Activated CD4-positive, alpha-beta T cell treated with anti-CD3 and anti-CD28 coated beads, Interleukin-10, Interleukin-2, amounts not matched to agents 100 ng/mL and 50 ng/mL, durations not matched to agents 16 hours and 8 hours (primary cell): ENCODE measurements around the gene KIF6.

Experiments
- DNase-seq: peaks from one replicate; pipeline ENCODE4 v3.0.0-alpha.2; 2020

Gene KIF6

DNA sequence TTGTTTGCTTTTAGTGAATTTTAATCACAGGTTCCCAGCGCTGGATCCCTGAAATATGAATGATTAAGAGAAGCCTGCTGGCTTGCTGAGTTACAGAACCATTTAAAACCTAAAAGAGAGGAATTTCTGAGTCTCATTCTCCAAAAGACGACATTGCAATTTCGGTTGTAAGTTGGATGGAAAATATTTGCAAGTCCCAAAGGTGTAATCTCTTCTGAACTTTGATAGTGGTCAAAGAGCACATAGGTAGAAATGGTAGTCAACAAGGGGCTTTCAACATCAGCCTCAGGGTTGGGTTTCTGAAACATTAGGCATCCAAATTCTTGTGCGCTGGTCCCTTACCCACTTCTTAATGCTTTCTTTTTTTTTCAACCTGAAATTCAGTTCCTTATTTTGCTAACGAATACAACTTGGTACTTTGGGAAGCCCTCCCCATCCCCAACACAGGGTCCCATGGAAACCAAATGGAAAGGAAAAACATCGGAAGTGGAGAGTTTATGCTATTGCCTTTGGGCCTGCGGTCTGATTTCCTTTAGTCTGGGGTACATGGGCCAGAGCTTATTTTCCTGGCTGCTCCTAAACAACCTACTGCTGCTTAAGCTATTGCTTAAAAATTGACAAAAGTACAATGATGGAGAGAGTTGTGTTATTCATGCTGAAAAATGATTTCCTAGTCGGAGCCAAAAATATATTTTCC lies 285.7 kb downstream of the KIF6 start:
- DNase-seq, result no peak

DNA sequence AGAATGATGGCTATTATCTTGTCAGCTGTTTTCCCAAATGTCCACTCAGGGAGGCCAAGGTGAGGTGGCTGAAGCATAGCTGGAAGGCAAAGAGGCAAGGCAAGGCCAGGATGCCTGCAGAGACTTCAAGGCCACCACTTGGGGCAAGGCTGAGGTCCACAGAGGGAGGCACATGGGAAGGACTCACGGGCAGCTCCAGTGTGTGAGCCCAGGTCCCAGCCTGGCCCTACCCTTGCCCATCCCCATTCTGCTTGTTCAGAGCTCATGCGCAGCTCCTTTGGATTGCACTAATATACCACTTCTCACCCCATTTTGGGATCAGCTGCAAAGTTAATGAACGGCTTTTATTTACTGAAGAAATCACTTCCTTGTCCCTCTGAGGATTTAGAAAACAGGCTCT lies 291.6 kb downstream of the KIF6 start:
- no peak for DNase-seq

GRCh38 chr6:39432330-39433025 lies 292.7 kb downstream of the KIF6 start:
- DNase-seq, result no peak

DNA sequence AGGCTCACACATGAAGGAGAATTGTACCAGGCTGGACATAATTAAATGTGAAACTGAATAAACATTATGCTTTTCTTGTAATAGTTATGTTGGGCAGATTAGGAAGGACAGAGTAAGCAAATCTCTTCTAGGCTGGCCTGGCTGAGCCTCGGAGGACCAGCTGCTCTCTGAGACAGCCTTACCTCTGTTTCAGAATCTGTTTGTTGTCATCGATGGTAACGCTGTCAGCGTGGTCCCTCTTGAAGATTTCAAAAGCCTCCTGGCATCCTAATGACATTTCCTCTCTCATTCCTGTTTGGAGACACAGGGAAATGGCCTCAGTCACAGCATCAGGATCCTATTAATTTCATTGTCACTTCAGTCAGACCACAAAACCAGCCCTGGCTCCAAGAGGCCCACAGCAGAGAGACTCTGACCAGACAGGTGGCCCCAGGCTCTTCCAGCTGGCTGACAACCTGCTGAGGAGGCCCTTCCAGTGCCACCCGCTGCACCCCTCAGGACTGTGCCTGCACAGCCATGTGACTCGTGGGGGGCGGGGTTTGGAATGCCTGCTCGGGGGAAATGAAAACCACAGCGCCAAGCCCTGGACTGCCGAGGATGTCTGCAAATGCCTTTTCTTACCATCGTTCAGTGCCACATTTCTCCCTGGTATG lies 294.2 kb downstream of the KIF6 start:
- DNase-seq, result no peak

DNA sequence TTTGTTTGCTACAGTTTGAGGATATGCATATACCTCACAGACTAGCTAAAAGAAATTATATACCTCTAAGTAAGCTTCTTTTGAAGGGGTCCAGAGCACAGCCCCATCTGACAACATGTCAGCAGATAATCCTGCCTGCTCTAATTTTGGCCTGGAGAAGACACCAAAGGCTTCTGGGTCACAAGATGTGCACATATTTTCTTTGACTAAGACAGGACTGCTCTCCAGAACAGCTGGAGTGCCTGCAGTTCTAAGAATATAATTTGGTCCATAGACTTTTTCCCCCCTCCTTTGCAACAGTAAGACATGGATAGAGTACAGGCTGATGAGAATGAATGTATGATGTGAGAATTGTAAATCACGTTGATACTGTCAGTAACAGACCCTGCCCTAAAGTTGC lies 294.8 kb downstream of the KIF6 start:
- no peak for DNase-seq

GRCh38 chr6:39428816-39429215 lies 296.4 kb downstream of the KIF6 start:
- DNase-seq, result no peak

GRCh38 chr6:39428152-39428551 lies 297.1 kb downstream of the KIF6 start:
- no peak for DNase-seq

DNA sequence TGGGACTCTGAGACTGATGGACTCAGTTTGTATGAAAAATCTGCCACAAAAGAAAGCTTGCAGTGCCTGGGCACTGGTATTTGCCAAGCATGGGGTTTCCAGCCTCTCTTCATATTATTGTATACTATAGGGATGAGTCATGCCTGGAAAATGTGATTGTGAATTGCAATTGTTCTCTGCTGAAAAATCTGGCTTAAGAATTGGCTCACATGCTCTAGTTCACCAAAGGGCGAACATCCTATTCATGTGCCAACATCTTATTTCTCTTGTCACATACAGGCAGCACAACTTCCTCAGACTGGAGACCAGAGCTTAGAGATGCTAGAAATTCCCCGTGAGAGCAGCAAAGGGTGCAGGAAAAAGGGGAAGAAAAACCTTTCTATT lies 299.1 kb downstream of the KIF6 start:
- peak; percentile 5 for DNase-seq

DNA sequence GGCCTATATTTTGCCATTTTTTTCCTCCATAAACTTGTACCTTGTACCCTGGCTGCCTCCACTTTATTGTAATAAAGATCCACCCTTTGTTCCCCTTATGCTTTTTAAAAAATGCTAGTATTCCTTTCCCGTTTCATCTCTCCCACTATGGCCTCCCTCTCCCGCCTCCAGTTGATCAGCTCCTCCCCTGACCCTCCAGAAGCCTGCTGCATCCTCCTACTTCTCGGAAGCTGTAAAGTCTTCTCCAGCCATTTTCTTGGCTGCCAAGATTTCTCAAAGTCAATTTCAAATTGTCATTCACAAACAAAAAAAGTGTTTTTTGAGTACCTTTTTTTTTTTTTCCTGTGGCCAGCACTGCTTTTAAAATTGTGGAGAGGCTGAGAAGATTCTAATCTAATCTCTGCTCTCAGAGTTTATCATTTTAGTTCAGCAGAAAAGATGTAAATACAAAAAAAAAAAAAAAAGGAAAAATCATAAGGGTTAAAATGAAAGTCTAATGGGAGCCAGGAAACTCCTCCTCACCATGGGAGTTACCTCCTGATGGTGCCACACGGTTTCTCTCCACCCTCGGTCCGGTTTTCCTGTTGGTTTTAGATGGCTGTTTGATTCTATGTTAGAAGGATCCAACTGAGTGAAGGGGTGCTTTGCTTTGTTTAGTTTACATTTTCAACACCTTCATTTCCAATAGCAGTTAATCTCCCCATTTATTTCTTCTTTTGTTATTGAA lies 299.7 kb downstream of the KIF6 start:
- no peak for DNase-seq

DNA sequence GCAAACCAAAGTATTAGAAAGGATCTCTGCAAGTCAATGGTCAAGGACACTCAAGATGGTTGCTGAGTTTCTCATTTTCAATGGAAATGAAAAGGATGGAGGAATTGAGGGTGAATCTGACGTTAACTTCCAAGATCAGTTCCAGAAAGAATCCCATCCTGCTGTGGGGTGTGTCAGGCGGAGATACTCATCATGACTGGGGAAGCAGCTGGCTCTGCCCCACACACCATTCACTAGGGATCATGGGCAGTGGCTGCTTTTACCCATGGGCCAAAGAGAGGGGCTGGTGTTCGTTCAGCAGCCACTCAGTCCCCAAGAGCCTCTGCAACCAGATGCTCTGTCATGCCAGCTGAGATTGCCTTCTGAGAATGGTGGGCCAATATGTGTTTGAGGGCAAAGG lies 300.4 kb downstream of the KIF6 start:
- DNase-seq, result no peak

- DNase-seq, result no peak
These were observed 303.0 kb downstream of the KIF6 start for GRCh38 chr6:39422238-39422637.

DNA sequence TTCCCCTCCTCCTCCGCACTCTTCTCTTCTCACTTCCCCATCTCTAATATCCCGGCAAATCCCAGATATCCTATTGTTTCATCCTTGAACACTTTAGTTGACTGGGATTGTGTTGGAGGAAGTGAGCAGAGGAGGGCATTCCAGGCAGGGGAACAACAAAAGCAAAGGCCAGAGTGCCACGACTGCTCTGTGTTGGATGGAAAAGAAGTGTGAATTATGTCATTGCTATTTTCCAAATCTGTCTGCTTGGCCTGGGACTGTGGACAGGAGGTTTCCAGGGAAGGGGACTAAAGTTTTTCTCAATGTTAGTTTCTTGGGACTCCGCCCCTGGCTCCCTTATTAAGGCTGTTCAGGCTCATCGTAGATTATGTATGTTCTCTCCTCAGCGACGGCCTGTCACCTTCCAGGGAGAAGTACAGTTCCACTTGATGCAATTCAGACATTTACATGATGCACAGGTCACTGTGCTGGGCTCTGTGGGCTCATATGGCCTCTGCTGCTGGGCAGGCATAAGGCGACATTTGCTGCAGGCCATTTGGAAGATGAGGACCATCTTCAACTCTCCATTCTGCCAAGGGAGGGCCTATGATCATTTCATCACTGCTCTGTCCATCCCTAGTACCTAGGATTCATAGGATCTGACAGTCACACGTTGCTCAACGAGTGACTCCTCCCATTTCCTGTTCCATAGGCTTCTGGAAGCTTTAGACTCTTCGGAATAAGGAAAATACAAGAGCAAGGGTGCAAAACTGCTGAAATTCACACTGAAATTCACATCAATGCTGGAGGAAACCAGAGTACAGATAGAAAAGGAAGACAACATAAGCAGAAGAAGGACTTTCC lies 303.6 kb downstream of the KIF6 start:
- no peak for DNase-seq

DNA sequence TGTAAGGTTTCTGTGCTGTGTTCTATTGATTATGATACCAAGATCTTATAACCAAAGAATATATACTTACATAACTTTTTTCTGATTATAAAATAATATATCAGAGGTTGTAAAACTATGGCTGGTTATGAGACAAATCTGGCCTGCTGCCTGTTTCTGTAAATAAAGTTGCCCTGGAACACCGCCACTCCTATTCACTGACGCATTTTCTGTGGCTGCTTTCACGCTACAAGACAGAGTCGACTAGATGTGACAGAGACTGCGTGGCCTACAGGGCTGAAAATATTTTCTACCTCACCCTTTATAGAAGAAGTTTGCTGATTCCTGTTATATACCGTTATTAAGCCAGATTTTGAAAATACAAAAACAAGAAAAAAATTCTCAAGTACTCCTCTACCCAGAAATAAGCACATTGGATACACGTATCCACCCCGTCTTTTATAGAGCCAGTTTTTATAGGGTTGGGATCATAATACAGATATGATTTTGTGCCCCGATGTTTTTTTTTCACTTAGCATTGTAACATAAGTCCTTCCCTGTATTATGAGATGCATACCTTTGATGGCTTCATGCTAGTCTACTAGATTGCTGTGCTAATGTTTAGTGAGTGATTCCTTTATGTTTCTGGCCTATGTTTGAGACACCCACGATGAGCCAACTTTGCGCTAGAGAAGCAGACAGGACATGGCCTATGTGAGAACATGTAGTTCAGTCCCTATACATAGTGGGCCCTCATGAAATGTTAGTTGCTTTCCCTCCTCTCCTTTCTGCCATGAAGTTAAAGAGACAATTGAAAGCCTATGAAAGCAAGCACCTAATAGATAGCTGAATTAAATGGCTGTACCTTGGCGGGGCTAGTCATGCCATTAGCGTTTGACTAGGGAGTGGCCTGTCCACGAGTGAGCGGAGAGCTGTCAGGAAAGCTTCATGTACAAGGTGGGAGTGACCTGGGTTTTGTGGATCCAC lies 304.6 kb downstream of the KIF6 start:
- DNase-seq, result no peak

DNA sequence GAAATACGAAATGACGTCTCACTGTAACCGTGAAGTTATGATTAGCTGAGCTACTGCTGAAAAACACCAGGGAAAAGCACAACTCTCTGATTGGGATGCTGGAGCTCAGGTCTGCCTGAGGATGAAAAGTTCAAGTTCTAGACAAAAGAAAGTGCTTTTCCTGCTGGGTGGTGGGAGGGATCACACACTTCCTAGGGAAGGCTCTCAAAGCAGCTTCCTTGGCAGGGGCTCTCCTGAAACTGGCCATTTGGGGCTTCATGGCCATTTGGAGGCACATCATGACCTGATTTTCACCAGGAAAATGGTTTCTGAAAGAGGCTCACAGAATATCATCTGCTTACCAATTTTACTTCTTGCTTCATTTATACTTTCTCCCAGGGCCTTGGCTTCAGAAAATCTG lies 305.6 kb downstream of the KIF6 start:
- no peak for DNase-seq

- no peak for DNase-seq
These were observed 307.8 kb downstream of the KIF6 start for GRCh38 chr6:39417440-39417839.

- DNase-seq, result no peak
These were observed 308.5 kb downstream of the KIF6 start for GRCh38 chr6:39416728-39417127.

DNA sequence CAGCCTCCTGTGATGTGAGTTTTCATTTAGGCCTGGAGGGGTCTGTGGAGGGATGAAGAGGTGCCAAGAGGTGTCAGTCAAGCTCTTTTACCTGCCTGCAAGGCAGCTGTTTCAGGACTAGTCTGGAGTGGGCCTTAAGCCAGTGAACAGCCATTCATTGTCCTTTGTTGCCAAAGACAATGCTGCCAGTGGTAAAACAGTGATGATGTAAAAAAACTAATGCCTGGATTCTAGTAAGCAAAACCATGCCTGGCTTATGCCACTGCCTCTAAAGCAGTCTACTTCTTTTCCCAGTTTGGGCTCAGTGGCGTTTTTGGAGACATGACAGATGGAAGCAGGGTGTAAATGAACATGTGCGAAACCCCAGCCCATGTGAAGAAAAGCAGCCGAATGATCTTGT lies 309.2 kb downstream of the KIF6 start:
- DNase-seq, result no peak

DNA sequence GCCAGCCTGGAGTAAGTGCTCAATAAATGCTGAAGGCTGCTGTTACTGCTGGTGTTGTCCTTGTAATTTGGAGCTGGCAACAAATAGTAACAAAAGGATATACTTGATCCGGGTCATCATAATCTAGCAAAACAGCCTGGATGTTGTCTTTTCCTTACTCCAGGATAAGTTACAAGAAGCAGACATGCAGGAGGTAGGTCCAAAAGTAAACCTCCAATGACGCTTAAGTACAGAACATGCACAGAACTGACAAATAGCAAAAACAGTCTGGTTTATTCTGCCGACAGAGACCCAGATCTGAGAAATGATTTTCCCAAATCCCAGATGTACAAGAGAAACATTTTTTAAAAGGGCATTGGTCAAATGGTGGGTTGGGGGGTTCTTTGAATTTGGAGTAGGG lies 309.7 kb downstream of the KIF6 start:
- DNase-seq, result no peak

- no peak for DNase-seq
These were observed 313.7 kb downstream of the KIF6 start for GRCh38 chr6:39411465-39411864.

DNA sequence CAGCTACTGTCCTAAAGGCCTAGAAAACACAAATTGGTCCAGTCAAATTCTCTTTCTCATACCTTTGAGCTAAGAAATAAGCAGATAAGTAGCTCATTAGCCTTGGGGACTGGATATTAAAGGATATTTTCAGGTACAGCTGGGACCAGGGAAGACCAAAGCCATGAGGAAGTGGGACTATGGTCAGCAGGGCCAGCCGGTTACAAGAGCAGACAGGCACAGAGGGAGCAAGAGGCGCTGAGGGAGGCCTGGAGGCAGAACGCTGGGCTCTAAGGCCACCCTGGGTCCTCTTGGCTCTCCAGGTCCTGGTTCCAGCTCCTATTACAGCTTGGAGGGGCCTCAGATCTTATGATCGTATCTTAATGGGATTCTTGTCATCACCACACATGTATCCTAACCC lies 314.2 kb downstream of the KIF6 start:
- no peak for DNase-seq

DNA sequence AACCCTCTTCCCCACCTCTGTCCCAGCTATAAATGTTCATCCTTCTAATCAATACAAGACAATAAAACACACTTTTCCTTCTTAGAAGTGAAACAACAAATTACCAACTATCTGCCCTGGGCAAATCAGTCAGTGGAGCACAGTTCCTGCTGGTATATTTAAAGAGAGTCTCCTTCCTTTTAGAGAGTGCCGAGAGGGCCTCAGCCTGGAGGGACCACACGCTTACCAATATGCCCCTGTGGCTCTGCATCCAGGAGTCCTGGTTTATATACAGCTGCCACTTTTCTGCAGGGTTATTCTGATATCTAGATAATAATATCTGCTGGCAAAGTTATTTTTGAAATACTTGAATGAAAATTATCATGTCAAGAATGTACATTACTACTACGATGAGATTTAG lies 315.3 kb downstream of the KIF6 start:
- no peak for DNase-seq
